Epithelial cell of proximal tubule (primary cell): ENCODE data around the gene KLHL29. TPM values are rescaled to one million over a fixed set of nuclear protein-coding genes. Genes with fewer than 3 reads are reported as not detected.

ENCODE experiments used
- DNase-seq: peaks from one replicate; pipeline ENCODE4 v3.0.0-alpha.2; 2011; ENCODE audit warnings: low read depth
- H3K4me3 ChIP-seq: 2 replicates; pipeline ENCODE4 v1.5.1; 2011; ENCODE audit warnings: low read depth, mild to moderate bottlenecking, low read length
- CTCF ChIP-seq: conservative IDR thresholded peaks from 2 replicates; pipeline ENCODE4 v1.5.1; 2012; ENCODE audit warnings: low read depth, mild to moderate bottlenecking, low read length
- total RNA-seq: library from RNA; depleted of rRNA; stranded (reverse); fragments of >200 nt; gene quantifications from 2 replicates; pipeline ENCODE4 v1.2.3, GENCODE V29; 2015

KLHL29 gene
- total RNA-seq, 1 donor from 2014 or later: 12.0 TPM

- DNase-seq: no peak
- no peak for TF ChIP-seq CTCF
- H3K4me3 ChIP-seq: no peak overlapping the region
Measured at GRCh38 chr2:23420091-23420839, 35.3 kb downstream of the KLHL29 start.

GRCh38 chr2:23420840-23421476 lies 36.0 kb downstream of the KLHL29 start:
- TF ChIP-seq CTCF: no peak
- no peak overlapping the region for H3K4me3 ChIP-seq
- no peak for DNase-seq

- H3K4me3 ChIP-seq: no peak overlapping the region
- DNase-seq: no peak
- TF ChIP-seq CTCF: no peak
Measured at GRCh38 chr2:23422089-23423061, 37.4 kb downstream of the KLHL29 start.

GRCh38 chr2:23423062-23423872 lies 38.3 kb downstream of the KLHL29 start:
- no peak for TF ChIP-seq CTCF
- no peak overlapping the region for H3K4me3 ChIP-seq

GRCh38 chr2:23423873-23424680 lies 39.1 kb downstream of the KLHL29 start:
- no peak for DNase-seq
- no peak for TF ChIP-seq CTCF
- no peak overlapping the region for H3K4me3 ChIP-seq

More at GRCh38 chr2:23423062-23423872, 38.3 kb downstream of the KLHL29 start:
- no peak for DNase-seq

- no peak for TF ChIP-seq CTCF
- no peak for DNase-seq
- H3K4me3 ChIP-seq: no peak overlapping the region
Measured at GRCh38 chr2:23425338-23425871, 40.4 kb downstream of the KLHL29 start.
